Adrenal gland (tissue), 12 donors: Measurements from ENCODE around the gene BAG5. TPM values are rescaled to one million over a fixed set of nuclear protein-coding genes. Genes with fewer than 3 reads are reported as not detected.
A peak's percentile ranks its signal among the peaks of the same experiment; 100 is the strongest.

Experiments
- DNase-seq, 7 donors: peaks; one replicate each; pipeline ENCODE4 v3.0.0-alpha.2; 2019 to 2020
- H3K27ac ChIP-seq, 5 donors: fragments of 200-600 bp; sonication (generic) in 4 of 5; 1 replicate in 3 of 5; 2 replicates in 2 of 5; pipeline versions ENCODE4 v1.5.1 to v1.8.0; 2016 to 2020; ENCODE audit warnings: mild to moderate bottlenecking in 1 of 5
- H3K27me3 ChIP-seq: fragments of 200-600 bp; 2 replicates; pipeline ENCODE4 v1.8.0; 2021
- H3K36me3 ChIP-seq, 2 donors: fragments of 200-600 bp; replicated peaks in 1 of 2; 1 replicate in 1 of 2; 2 replicates in 1 of 2; pipeline versions ENCODE4 v1.5.1 to v1.8.0; 2018 to 2022
- H3K4me1 ChIP-seq, 2 donors: fragments of 200-600 bp; replicated peaks in 1 of 2; 1 replicate in 1 of 2; 2 replicates in 1 of 2; pipeline versions ENCODE4 v1.5.1 to v1.8.0; 2018 to 2021
- H3K4me3 ChIP-seq, 4 donors: fragments of 200-600 bp; sonication (generic) in 3 of 4; one replicate each; pipeline ENCODE4 v1.5.1; 2016 to 2018
- H3K9me3 ChIP-seq, 3 donors: fragments of 200-600 bp; sonication (generic) in 1 of 3; replicated peaks in 1 of 3; 1 replicate in 2 of 3; 2 replicates in 1 of 3; pipeline versions ENCODE4 v1.5.1 to v1.8.0; 2016 to 2021
- POLR2A ChIP-seq, 2 donors: fragments of 450-650 bp; IDR thresholded peaks; one replicate each; pipeline ENCODE4 v1.6.1; 2017; ENCODE audit warnings: antibody characterized with exemption in 2 of 2, mild to moderate bottlenecking in 2 of 2, moderate library complexity in 1 of 2
- WGBS, 4 donors: extraction: QIAGEN DNeasy Blood & Tissue Kit in 2 of 4; methylation state at CpG; one replicate each; pipeline versions ENCODE4 v1.1.5 to v1.1.7; 2013 to 2017; 5-methylcytosine and 5-hydroxymethylcytosine counted together
- intact Hi-C, 2 donors: fragments of 100-400 bp; cut with DNase I; formaldehyde crosslinking; loops; one replicate each; pipeline versions ENCODE4 v1.14.1 to v1.15.0; 2022 to 2023
- polyA plus RNA-seq, 3 donors: library from polyadenylated mRNA; stranded (reverse); fragments of 200-250 nt in 2 of 3; fragments of 350-450 nt in 1 of 3; fragmentation: Illumina TruSeq in 1 of 3; extraction: RNeasy Lipid Tissue Mini Kit (QIAGEN cat#74804) in 1 of 3; gene quantifications; one replicate each; pipeline ENCODE4 v1.2.3, GENCODE V29; 2013 to 2014
- total RNA-seq, 9 donors: library from RNA; depleted of rRNA in 4 of 9; stranded (reverse); fragments of >200 nt in 4 of 9; fragments of 120-200 nt in 1 of 9; fragmentation: NEBNext Ultra II Directional in 1 of 9; extraction: Animal tissue kit (Norgen Biotek cat#: 25700) in 1 of 9; gene quantifications; one replicate each; pipeline versions ENCODE4 v1.1.0 to v1.2.4, GENCODE V29; 2013 to 2023
- TF ChIP-seq, protein P1 (sequence below), 6 experiments: fragments of 450-650 bp in 4 of 6; fragments of 200-600 bp in 2 of 6; sonication (generic) in 1 of 6; IDR thresholded peaks; 1 replicate in 5 of 6; 2 replicates in 1 of 6; pipeline versions ENCODE4 v1.5.1 to v1.8.0; 2016 to 2021; ENCODE audit warnings: antibody characterized with exemption in 6 of 6, mild to moderate bottlenecking in 2 of 6, moderate library complexity in 1 of 6
- donor health status: healthy with polysubstance abuse.
- donor health status: Bipolar disorder and iron deficiency.
- donor health status: DM: yes; HTN: yes; CAD: no.
- donor health status: DM: no; HTN: no; CAD: no.
- donor health status: DM: no; HTN: no; CAD: no.
- donor health status: DM: yes; HTN: yes; CAD: no.

Gene BAG5
- total and polyA plus RNA-seq, 12 donors = 5.2 to 33.5 (median 24.7) TPM

DNA sequence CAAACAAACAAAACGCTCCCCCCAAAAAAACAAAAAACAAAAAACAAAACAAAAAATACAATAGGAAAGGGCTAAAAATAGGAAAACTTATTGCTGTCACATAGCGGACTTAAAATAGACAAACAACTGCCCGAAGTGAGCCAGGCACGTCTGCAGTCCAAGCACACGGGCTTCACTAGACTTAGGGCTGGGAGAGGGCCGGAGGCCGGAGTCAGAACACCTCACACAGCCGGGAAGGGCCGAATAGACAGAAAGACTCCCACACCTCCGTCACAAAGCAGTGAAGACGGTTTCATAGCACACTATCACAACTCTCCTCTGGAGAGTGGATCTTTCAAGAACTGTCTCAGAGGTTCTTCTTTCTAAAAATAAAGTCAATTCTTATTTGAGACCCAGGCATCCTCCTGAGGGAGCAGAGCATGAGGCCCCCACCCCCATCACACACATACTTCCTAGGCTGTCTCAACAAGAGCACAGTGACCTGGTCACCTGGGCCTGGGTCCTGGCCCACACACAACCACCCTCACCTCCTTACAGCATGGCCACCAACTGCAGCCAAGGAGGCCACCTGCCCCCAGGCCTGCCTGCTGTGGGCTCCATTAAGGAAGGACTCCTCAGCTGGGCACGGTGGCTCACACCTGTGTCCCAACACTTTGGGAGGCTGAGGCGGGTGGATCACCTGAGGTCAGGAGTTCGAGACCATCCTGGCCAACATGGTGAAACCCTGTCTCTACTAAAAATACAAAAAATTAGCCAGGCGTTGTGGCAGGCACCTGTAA lies 6.7 kb downstream of the BAG5 start:
- 78 to 86% (median 82%) methylated on average over 14 to 15 of the region's 15 CpGs for WGBS, 4 donors
- intact Hi-C loops = no loop called here
- TF ChIP-seq POLR2A (IDR thresholded peaks at IDR 0.05) = no peak
- TF ChIP-seq, protein P1, sequence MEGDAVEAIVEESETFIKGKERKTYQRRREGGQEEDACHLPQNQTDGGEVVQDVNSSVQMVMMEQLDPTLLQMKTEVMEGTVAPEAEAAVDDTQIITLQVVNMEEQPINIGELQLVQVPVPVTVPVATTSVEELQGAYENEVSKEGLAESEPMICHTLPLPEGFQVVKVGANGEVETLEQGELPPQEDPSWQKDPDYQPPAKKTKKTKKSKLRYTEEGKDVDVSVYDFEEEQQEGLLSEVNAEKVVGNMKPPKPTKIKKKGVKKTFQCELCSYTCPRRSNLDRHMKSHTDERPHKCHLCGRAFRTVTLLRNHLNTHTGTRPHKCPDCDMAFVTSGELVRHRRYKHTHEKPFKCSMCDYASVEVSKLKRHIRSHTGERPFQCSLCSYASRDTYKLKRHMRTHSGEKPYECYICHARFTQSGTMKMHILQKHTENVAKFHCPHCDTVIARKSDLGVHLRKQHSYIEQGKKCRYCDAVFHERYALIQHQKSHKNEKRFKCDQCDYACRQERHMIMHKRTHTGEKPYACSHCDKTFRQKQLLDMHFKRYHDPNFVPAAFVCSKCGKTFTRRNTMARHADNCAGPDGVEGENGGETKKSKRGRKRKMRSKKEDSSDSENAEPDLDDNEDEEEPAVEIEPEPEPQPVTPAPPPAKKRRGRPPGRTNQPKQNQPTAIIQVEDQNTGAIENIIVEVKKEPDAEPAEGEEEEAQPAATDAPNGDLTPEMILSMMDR (IDR thresholded peaks at IDR 0.05) = no peak
- H3K4me1 ChIP-seq = peaks cover 21 to 58% of the 10 kb centered on the region in 2 donors
- H3K36me3 ChIP-seq = peaks cover 0 to 23% of the 10 kb centered on the region in 2 donors
- DNase-seq = no peak
- no peaks in the 10 kb centered on the region for H3K27me3 ChIP-seq
- no peaks in the 10 kb centered on the region for H3K9me3 ChIP-seq
- H3K4me3 ChIP-seq = no peak overlapping the region
- H3K27ac ChIP-seq = peak overlapping the region in 1 of 5 donors; percentile 6

DNA sequence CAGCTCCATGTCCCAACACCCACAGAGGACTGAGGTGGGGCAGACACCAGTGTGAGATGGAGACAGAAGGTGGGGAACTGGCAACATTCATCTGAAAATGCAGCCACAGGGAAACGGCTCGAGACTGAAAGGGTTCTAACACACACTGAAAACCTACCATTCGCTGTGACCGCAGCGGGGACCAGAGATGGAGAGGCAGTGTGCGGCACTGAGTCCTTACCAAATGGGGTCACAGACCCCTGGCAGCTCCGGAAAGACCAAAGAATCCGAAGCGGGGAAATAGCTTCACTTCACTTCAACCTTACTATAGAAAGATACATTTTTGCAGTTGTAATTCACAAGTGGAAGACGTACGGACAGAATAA lies 9.6 kb downstream of the BAG5 start:
- DNase-seq = no peak
- Histone ChIP-seq H3K27me3 (no peaks in the 10 kb centered on the region), H3K4me1 (peaks cover 21 to 45% of the 10 kb centered on the region in 2 donors), H3K9me3 (no peaks in the 10 kb centered on the region), H3K27ac (peak overlapping the region; percentile 5 to 95 (median 87)), H3K36me3 (peaks cover 0 to under 1% of the 10 kb centered on the region in 2 donors), H3K4me3 (no peak overlapping the region)
- intact Hi-C loops = no loop called here
- TF ChIP-seq, protein P1 (IDR thresholded peaks at IDR 0.05) = no peak
- no peak for TF ChIP-seq POLR2A (IDR thresholded peaks at IDR 0.05)
- WGBS, 4 donors = 92 to 95% (median 95%) methylated on average over 11 of the region's 11 CpGs

DNA sequence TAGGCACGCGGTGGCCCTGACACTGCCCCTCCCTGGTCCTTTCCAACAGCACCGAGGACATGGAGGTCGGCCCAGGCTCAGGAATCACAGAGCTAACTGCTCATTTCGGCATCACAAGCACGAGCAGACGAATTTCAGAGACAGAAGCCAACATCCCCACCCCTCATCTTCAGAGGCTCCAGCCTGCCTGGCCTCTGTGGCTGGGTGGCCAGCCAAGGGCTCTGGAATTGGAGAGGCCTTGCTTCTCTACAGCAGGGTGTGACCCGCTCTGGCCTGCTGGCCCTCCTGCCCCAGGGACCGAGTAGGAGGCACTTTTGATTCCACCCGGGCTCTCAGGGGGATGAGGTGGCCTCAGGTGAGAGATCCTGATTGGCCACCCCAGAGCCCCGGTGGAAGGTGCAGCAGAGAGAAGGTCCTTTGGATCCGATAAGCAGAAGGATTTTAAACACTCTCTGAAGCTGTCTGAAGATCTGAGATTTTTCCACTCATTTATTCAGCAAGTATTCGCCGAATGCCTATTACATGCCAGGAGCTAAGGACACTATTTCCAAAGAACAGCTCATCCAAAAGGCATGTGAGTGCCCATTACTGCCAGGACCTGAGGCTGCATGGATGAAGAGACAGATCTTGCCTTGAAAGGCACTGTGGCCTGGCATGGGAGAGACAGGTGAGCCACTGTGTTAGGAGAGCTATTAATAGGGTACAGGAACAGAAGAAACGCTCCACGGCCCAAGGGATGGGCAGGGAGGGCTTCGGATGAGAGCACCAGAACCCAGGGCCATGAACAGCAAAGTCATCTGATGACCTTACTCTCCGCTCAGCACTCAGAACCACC lies 10.2 kb downstream of the BAG5 start:
- intact Hi-C loops = no loop called here
- TF ChIP-seq POLR2A (IDR thresholded peaks at IDR 0.05) = peak in 1 of 2 donors; percentile 23
- TF ChIP-seq, protein P1 (IDR thresholded peaks at IDR 0.05) = no peak
- H3K27me3 ChIP-seq = no peaks in the 10 kb centered on the region
- H3K4me3 ChIP-seq = peak overlapping the region in 1 of 4 donors; percentile 25
- WGBS, 4 donors = 34 to 48% (median 37%) methylated on average over 12 to 18 of the region's 18 CpGs
- H3K4me1 ChIP-seq = peaks cover 21 to 40% of the 10 kb centered on the region in 2 donors
- no peaks in the 10 kb centered on the region for H3K36me3 ChIP-seq
- H3K9me3 ChIP-seq = no peaks in the 10 kb centered on the region
- peak overlapping the region; percentile 18 to 95 (median 87) for H3K27ac ChIP-seq
- DNase-seq = peak; percentile 35 to 83 (median 75)

DNA sequence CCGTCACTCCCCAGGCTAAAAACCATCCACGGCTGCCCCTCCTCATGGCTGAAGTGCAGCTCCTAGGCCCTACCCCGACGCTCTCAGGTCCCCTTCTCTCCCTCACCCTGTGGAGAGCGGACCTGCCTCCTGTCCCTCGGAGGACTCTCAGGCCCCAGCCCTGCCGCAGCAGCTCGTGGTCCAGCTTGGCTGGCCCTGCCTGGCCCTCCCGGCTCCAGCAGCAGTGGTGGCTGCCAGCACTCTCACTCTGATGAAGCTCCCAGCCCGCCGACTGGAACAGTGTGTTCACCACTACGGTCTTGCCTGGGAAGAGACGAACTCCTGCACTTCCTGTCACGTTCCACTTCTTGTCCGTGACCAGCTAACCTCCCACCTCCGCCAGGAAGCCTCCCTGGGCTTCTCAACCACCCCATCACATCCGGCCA lies 11.1 kb downstream of the BAG5 start:
- no peaks in the 10 kb centered on the region for H3K9me3 ChIP-seq
- no peak for TF ChIP-seq POLR2A (IDR thresholded peaks at IDR 0.05)
- TF ChIP-seq, protein P1 (IDR thresholded peaks at IDR 0.05) = no peak
- intact Hi-C loops = no loop called here
- H3K4me1 ChIP-seq = peaks cover 21 to 33% of the 10 kb centered on the region in 2 donors
- no peaks in the 10 kb centered on the region for H3K36me3 ChIP-seq
- H3K27me3 ChIP-seq = no peaks in the 10 kb centered on the region
- peak overlapping the region in 4 of 5 donors; percentile 83 to 95 (median 88) for H3K27ac ChIP-seq
- DNase-seq = peak in 2 of 7 donors; percentile 57 to 76
- no peak overlapping the region for H3K4me3 ChIP-seq
- 74 to 85% (median 80%) methylated on average over 9 to 17 of the region's 17 CpGs for WGBS, 4 donors
